GM18867 (cell line): ENCODE data around the gene PCDHGA9.
"Not testable (repeated sequence)": the region's sequence is repeated elsewhere in the genome, so short reads cannot be mapped to it uniquely, and the experiment has no call there.

Experiments
- ATAC-seq: cut with Tn5 transposase; IDR thresholded peaks from one replicate; pipeline ENCODE4 v1.9.1; 2021; ENCODE audit warnings: mild to moderate bottlenecking, moderate library complexity; ENCODE audit not compliant: unreplicated experiment

Gene PCDHGA9

DNA sequence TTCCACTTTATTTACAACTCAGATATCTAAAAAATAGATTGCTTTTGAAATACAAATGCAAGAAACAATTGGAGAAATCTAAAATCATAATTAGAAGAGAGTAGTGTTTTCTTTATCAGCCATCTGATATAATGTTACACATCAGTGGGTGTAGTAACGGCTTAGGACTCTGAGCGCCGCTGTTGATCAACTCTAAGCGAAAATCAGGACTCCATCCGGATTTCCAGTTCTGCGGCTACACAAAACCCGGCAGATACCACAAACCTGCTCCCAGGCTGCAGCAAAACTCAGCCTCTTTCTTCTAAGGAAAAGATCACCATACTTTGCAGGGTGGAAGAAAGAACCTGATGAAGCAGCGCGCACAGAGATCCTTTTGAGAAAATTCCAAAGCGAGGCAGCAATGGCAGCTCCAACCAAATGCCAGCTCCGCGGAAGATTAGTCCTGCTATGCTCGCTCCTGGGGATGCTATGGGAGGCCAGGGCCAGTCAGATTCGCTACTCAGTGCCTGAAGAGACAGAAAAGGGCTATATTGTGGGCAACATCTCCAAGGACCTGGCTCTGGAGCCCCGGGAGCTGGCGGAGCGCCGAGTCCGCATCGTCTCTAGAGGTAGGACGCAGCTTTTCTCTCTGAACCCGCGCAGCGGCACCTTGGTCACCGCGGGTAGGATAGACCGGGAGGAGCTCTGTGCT, at the start of gene PCDHGA9:
PCDHGA9 (plus strand) TSS at position 226 of the 691 bp plus-strand sequence; CDS start at position 401, 175 bp downstream.
- no peak for ATAC-seq

DNA sequence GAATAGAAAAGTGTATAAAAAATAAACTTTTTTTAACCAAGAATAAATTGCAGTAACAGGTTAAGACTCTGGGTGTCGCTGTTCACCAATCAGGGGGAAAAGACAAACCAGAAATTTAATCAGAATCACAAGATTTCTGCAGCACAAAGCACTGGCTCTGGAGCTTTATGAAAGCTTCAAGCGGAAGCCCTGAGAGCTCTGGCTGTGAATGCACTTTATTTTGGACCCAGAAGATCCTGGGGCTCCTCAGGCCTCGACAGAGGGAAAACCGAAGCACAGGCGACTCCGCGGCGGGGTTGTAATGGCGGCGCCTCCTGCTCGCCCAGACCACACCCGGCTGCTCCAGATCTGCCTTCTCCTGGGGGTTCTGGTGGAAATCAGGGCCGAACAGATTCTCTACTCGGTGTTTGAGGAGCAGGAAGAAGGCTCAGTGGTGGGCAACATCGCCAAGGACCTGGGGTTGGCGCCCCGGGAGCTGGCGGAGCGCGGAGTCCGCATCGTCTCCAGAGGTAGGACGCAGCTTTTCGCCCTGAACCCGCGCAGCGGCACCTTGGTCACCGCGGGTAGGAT, 47.6 kb upstream of the PCDHGA9 start, which contains the start of gene PCDHGA4:
PCDHGA4 (plus strand) TSS at position 122 of the 570 bp plus-strand sequence; CDS start at position 209, 87 bp downstream.
- no peak for ATAC-seq

DNA sequence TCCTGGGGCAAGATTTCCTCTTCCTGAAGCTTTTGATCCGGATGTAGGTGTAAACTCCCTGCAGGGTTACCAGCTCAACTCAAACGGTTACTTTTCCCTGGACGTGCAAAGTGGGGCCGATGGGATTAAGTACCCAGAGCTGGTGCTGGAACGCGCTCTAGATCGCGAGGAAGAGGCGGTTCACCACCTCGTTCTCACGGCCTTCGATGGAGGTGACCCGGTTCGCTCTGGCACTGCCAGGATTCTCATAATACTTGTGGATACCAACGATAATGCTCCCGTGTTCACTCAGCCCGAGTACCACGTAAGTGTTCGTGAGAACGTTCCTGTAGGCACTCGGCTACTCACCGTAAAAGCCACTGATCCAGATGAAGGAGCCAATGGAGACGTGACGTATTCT, 46.9 kb upstream of the PCDHGA9 start:
- ATAC-seq, result no peak

DNA sequence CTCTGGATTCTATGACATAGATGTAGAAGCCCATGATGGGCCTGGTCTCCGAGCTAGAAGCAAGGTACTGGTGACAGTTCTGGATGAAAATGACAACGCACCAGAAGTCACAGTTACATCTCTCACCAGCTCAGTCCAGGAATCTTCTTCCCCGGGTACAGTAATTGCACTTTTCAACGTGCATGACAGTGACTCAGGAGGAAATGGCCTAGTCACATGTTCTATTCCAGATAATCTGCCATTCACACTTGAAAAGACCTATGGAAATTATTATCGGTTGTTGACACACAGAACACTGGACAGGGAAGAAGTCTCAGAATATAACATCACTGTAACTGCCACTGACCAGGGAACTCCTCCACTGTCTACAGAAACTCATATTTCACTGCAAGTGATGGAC, 46.4 kb upstream of the PCDHGA9 start:
- ATAC-seq, result no peak

DNA sequence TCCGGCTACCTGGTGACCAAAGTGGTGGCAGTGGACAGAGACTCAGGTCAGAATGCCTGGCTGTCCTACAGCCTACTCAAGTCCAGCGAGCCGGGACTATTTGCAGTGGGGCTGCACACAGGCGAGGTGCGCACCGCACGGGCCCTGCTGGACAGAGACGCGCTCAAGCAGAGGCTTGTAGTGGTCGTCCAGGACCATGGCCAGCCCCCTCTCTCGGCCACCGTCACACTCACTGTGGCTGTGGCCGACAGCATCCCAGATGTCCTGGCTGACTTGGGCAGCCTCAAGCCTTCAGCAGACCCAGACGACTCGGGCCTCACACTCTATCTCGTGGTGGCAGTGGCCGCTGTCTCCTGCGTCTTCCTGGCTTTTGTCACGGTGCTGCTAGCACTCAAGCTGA, 45.6 kb upstream of the PCDHGA9 start:
- ATAC-seq, result no peak

DNA sequence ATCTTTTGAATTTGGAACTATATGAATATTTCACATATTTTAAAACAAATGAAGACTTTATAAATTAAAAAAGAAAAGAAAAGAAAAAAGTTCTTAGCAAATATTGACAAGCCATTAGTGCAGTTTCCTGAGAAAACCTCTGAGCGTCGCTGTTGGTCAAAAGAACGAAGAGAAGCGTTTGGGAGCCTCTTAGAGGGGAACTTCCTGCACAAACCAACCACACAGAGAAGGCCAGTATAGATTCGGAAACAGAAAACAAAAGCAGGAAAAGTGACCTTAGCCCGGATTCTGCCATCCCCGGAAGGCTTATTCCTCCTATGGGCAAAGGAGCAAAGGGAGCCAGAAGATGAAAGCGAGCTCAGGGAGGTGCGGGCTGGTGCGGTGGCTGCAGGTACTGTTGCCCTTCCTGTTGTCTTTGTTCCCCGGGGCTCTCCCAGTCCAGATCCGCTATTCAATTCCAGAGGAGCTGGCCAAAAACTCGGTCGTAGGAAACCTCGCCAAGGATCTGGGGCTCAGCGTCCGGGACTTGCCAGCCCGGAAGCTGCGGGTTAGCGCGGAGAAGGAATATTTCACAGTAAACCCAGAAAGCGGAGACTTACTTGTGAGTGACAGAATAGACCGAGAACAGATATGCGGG, 42.7 kb upstream of the PCDHGA9 start, which contains the start of gene PCDHGB2:
PCDHGB2 (plus strand) TSS at position 205 of the 637 bp plus-strand sequence; CDS start at position 347, 142 bp downstream.
- ATAC-seq, result no peak

DNA sequence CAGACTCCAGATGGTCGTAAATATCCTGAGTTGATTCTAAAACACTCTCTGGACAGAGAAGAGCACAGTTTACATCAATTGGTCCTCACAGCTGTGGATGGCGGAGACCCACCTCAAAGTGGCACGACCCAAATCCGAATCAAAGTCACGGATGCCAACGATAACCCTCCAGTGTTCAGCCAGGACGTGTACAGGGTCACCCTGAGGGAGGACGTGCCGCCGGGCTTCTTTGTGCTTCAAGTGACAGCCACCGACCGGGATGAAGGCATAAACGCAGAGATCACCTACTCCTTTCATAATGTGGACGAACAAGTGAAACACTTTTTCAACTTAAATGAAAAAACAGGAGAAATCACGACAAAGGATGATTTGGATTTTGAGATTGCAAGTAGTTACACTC, 41.9 kb upstream of the PCDHGA9 start:
- no peak for ATAC-seq

DNA sequence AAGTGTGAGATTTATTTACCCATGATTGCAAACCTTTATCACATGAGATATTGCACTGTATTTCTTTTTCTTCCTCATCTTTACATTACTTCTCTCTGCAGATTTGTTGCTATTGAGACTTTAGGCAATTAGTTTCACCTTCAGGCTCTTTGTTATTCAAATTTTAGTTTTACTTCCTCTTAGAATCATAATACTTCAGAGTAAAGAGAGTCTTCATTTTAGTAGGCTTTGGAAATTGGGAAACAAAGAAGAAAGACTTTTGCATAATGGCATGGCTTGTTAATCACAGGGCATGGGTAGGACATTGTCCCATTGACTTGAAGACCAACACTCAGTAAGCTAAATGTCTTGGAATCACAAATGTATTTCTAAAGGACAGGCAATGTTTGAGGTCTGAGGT, 39.9 kb upstream of the PCDHGA9 start:
- ATAC-seq, result no peak

DNA sequence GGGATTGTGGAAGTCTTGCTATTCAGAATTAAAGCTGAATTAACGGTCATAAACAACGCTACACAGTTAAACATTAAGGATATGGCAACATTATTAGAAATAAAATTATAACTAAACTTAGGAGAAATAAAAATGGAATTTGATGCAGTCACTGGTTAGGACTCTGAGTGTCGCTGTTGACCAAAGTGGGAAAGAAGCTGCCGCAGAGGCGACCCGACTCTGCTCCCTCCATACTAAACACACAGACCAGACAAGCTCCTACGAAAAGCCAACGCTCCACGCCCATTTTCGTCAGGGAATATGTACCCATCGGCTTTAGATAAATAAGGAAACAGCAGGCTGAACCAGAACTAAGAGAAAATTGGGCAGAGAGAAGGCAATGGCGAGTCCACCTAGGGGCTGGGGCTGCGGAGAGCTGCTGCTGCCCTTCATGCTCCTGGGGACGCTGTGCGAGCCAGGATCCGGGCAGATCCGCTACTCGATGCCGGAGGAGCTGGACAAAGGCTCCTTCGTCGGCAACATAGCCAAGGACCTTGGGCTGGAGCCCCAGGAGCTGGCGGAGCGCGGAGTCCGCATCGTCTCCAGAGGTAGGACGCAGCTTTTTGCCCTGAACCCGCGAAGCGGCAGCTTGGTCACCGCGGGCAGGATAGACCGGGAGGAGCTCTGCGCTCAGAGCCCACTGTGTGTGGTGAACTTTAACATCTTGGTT, 38.5 kb upstream of the PCDHGA9 start, which contains the start of gene PCDHGA5:
PCDHGA5 (plus strand) TSS at position 211 of the 709 bp plus-strand sequence; CDS start at position 380, 169 bp downstream.
- ATAC-seq, result no peak

DNA sequence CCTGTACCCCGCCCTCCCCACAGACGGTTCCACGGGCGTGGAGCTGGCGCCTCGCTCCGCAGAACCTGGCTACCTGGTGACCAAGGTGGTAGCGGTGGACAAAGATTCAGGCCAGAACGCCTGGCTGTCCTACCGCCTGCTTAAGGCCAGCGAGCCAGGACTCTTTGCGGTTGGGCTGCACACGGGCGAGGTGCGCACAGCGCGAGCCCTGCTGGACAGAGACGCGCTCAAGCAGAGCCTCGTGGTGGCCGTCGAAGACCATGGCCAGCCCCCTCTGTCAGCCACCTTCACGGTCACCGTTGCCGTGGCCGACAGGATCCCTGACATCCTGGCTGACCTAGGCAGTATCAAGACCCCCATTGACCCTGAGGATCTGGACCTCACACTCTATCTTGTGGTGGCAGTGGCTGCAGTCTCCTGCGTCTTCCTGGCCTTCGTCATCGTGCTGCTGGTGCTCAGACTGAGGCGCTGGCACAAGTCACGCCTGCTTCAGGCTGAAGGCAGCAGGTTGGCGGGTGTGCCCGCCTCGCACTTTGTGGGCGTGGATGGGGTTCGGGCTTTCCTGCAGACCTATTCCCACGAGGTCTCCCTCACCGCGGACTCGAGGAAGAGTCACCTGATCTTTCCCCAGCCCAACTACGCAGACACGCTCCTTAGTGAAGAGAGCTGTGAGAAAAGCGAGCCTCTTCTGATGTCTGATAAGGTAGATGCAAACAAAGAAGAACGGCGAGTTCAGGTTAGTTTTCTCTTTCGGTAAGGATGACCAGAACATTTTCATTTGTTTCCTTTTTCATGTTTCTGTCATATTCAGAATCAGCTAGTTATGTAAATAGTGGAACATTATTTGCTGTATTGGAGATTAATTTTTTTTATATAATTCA, 36.3 kb upstream of the PCDHGA9 start:
- ATAC-seq, result no peak

DNA sequence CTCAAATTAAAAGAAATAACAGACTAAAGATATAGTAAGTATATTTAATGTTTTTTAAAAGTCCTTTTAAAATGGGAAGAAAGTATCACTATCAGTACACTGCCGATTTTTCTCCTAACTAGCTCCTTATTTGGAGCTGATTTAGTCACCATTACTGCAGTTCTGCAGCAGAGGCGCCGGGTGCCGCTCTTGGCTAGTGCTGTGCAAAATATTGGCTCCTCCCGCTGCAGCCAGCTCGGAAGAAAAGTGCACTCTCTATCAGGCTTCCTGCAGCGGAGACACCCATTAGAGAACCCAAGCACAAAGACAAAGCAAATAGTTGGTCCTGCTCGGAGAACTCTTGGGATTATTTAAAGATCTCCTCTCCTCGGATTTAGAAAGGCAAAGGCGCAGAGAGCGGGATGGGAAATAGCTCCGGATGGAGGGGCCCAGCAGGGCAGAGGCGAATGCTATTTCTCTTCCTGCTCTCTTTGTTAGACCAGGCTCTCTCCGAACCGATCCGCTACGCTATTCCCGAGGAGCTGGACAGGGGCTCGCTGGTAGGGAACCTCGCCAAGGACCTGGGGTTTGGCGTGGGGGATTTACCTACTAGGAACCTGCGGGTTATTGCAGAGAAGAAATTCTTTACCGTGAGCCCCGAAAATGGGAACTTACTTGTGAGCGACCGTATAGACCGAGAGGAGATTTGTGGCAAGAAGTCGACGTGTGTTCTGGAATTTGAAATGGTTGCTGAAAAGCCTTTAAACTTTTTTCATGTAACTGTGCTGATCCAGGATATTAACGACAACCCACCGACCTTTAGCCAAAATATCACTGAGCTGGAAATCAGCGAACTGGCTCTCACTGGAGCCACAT, 32.4 kb upstream of the PCDHGA9 start, which contains the start of gene PCDHGB3:
PCDHGB3 (plus strand) TSS at position 249 of the 855 bp plus-strand sequence; CDS start at position 402, 153 bp downstream.
- peak; percentile 95 for ATAC-seq

DNA sequence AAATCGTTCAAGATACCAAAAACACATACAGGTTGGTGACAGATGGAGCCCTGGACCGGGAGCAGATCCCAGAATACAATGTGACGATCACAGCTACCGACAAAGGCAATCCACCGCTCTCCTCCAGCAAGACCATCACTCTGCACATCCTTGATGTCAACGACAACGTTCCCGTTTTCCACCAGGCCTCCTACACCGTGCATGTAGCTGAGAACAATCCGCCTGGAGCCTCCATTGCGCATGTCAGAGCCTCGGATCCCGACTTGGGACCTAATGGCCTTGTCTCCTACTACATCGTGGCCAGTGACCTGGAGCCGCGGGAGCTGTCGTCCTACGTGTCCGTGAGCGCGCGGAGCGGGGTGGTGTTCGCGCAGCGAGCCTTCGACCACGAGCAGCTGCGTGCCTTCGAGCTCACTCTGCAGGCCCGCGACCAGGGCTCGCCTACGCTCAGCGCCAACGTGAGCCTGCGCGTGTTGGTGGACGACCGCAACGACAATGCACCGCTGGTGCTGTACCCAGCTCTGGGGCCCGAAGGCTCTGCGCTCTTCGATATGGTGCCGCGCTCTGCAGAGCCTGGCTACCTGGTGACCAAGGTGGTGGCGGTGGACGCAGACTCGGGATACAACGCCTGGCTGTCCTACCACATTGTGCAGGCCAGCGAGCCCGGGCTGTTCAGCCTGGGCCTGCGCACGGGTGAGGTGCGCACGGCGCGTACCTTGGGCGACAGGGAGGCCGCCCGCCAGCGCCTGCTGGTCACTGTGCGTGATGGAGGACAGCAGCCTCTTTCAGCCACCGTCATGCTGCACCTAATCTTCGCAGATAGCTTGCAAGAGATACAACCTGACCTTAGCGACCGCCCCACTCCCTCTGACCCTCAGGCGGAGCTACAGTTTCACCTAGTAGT, 30.8 kb upstream of the PCDHGA9 start:
- ATAC-seq, result no peak

DNA sequence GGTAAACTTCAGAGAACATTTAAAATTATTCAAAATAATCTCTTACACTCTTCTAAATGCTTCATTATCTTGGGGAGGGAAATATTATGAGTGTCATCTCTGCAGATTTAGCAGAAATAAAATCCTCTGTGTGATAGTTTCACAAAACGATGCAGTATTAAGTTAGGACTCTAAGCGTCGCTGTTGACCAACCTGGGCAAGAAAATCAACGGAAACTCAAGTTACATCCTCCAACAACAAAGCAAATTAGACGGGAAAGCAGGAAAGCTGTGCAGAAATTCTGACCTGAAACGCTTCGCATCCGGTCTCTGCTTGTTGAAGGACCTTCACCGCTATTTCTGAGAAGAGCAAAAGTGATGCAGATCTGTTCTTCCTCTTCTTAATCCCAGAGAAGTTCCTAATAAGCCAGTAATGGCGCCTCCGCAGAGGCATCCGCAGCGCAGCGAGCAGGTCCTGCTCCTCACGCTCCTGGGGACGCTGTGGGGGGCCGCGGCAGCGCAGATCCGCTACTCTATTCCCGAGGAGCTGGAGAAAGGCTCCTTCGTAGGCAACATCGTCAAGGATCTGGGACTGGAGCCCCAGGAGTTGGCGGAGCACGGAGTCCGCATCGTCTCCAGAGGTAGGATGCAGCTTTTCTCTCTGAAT, 28.8 kb upstream of the PCDHGA9 start, which contains the start of gene PCDHGA6:
PCDHGA6 (plus strand) TSS at position 219 of the 645 bp plus-strand sequence; CDS start at position 412, 193 bp downstream.
- no peak for ATAC-seq

DNA sequence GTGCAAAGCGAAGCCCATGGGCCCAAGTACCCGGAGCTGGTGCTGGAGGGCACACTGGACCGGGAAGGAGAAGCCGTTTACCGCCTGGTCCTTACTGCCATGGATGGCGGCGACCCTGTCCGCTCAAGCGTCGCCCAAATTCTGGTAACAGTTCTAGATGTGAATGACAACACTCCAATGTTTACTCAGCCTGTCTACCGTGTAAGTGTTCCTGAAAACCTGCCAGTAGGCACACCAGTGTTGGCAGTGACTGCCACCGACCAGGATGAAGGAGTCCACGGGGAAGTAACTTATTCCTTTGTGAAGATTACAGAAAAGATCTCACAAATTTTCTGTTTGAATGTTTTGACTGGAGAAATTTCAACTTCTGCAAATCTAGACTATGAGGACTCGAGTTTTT, 28.0 kb upstream of the PCDHGA9 start:
- no peak for ATAC-seq

DNA sequence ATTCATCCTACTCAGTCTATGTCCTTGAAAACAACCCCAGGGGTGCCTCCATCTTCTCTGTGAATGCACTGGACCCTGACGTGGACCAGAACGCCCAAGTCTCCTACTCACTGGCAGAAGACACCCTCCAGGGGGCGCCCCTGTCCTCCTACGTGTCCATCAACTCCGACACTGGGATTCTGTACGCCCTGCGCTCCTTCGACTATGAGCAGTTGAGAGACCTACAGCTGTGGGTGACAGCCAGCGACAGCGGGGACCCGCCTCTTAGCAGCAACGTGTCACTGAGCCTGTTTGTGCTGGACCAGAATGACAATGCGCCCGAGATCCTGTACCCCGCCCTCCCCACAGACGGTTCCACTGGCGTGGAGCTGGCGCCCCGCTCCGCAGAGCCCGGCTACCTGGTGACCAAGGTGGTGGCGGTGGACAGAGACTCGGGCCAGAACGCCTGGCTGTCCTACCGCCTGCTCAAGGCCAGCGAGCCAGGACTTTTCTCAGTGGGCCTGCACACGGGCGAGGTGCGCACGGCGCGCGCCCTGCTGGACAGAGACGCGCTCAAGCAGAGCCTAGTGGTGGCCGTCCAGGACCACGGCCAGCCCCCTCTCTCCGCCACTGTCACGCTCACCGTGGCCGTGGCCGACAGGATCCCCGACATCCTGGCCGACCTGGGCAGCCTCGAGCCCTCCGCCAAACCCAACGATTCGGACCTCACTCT, 27.0 kb upstream of the PCDHGA9 start:
- not testable (repeated sequence) for ATAC-seq

DNA sequence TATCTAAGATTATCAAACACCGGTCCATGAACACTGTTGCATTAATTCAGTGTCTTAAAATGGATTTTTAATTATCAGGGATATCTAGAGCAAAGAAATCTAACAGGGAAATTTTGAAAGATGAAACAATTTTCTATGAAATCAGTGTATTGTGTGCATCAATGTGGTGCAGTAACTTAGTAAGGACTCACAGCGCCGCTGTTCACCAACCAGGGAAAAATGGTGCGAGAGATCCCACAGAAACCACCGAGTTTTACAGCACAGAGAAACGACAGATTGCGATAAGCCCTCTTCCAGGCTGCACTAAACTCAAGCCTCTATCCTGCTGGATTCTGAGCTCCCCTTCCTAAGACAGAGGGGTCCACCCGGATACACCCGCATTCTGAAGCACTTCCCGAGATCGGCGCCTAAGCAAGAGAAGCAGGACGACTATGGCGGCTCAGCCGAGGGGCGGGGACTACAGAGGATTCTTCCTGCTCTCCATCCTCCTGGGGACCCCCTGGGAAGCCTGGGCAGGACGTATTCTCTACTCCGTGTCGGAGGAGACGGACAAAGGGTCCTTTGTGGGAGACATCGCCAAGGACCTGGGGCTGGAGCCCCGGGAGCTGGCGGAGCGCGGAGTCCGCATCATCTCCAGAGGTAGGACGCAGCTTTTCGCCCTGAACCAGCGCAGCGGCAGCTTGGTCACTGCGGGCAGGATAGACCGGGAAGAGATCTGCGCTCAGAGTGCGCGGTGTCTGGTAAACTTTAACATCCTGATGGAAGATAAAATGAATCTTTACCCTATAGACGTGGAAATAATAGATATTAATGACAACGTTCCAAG, 19.9 kb upstream of the PCDHGA9 start, which contains the start of gene PCDHGA7:
PCDHGA7 (plus strand) TSS at position 274 of the 826 bp plus-strand sequence; CDS start at position 432, 158 bp downstream.
- no peak for ATAC-seq
